B cell (primary cell): ENCODE measurements around the gene SLC29A4.

ENCODE experiments used
- EZH2 ChIP-seq: IDR thresholded peaks from 2 replicates; pipeline ENCODE4 v1.6.1; 2012; ENCODE audit warnings: borderline replicate concordance, low read depth, mild to moderate bottlenecking, moderate library complexity, low read length; ENCODE audit not compliant: insufficient read depth, poor library complexity, severe bottlenecking
- TF ChIP-seq, protein P1 (sequence below): fragments of 200-600 bp; IDR thresholded peaks from one replicate; pipeline ENCODE4 v1.8.0; 2022; ENCODE audit warnings: antibody characterized with exemption, mild to moderate bottlenecking

DNA sequence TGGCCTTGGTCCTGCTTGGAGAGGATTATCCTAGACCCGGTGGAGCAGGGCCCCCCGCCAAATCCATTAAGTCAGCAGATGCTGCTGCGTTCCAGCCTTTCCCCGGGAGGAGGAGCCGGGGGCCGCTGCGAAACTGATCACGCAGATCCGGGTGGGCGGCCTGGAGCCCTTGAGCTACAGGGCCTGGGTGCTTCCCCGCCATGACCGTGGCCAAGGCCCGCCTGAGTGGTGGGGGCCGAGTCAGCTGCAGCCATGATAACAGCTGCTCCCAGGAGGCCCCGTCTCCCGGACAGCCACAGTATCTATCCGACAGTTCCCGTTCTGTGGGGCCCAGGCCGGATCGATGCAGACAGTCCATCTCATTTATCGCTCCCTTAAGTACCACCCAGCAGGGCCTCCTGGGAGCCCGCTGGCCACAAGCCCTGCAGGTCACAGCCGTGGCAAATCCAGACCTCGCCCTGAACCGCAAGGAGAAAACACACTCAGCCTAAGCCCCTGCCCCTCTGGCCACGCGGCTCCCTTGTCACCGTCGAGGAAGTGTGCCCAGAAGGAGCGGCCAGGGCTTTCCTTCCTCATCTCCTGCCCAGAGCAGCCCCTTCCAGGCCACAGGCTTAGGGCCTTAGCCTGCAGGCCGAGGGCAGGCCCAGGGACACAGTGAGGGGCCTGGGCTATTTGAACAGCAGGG lies 34.4 kb upstream of the SLC29A4 start:
- TF ChIP-seq, protein P1, sequence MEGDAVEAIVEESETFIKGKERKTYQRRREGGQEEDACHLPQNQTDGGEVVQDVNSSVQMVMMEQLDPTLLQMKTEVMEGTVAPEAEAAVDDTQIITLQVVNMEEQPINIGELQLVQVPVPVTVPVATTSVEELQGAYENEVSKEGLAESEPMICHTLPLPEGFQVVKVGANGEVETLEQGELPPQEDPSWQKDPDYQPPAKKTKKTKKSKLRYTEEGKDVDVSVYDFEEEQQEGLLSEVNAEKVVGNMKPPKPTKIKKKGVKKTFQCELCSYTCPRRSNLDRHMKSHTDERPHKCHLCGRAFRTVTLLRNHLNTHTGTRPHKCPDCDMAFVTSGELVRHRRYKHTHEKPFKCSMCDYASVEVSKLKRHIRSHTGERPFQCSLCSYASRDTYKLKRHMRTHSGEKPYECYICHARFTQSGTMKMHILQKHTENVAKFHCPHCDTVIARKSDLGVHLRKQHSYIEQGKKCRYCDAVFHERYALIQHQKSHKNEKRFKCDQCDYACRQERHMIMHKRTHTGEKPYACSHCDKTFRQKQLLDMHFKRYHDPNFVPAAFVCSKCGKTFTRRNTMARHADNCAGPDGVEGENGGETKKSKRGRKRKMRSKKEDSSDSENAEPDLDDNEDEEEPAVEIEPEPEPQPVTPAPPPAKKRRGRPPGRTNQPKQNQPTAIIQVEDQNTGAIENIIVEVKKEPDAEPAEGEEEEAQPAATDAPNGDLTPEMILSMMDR, result no peak
- no peak for TF ChIP-seq EZH2
